Parathyroid adenoma (tissue), 2 donors: ENCODE measurements around the gene YOD1.

Experiments
- H2AFZ ChIP-seq: fragments of 300-600 bp; sonication (generic); one replicate; pipeline ENCODE4 v1.7.0; 2017; ENCODE audit warnings: antibody characterized with exemption, mild to moderate bottlenecking
- H3K27ac ChIP-seq: fragments of 300-600 bp; sonication (generic); one replicate; pipeline ENCODE4 v1.7.0; 2017
- H3K27me3 ChIP-seq: fragments of 300-600 bp; sonication (generic); one replicate; pipeline ENCODE4 v1.7.0; 2017; ENCODE audit warnings: low read length; ENCODE audit not compliant: control insufficient read depth, insufficient read depth
- H3K36me3 ChIP-seq: fragments of 300-600 bp; sonication (generic); one replicate; pipeline ENCODE4 v1.7.0; 2017; ENCODE audit warnings: low read length; ENCODE audit not compliant: control insufficient read depth, insufficient read depth
- H3K4me1 ChIP-seq: fragments of 300-600 bp; sonication (generic); one replicate; pipeline ENCODE4 v1.7.0; 2017; ENCODE audit warnings: control low read depth
- H3K4me2 ChIP-seq: fragments of 300-600 bp; sonication (generic); one replicate; pipeline ENCODE4 v1.7.0; 2017; ENCODE audit warnings: low read length
- H3K4me3 ChIP-seq: fragments of 300-600 bp; sonication (generic); one replicate; pipeline ENCODE4 v1.7.0; 2017; ENCODE audit warnings: low read depth, low read length
- H3K79me2 ChIP-seq: fragments of 300-600 bp; sonication (generic); one replicate; pipeline ENCODE4 v1.7.0; 2017; ENCODE audit warnings: control low read depth
- H3K9ac ChIP-seq: fragments of 300-600 bp; sonication (generic); one replicate; pipeline ENCODE4 v1.7.0; 2017; ENCODE audit warnings: mild to moderate bottlenecking
- H3K9me3 ChIP-seq: fragments of 300-600 bp; sonication (generic); one replicate; pipeline ENCODE4 v1.7.0; 2017; ENCODE audit warnings: low read length; ENCODE audit not compliant: control insufficient read depth
- CTCF ChIP-seq: fragments of 300-600 bp; sonication (generic); IDR thresholded peaks from one replicate; pipeline ENCODE4 v1.7.0; 2017; ENCODE audit warnings: antibody characterized with exemption, mild to moderate bottlenecking
- donor health status: primary hyperparathyroidism.

The YOD1 gene

GRCh38 chr1:207022996-207023679 lies 27.9 kb downstream of the YOD1 start:
- no peaks in the 10 kb centered on the region for H3K36me3 ChIP-seq
- no peak overlapping the region for H2AFZ ChIP-seq
- H3K27ac ChIP-seq: no peak overlapping the region
- H3K9me3 ChIP-seq: no peaks in the 10 kb centered on the region
- H3K27me3 ChIP-seq: no peaks in the 10 kb centered on the region
- no peak overlapping the region for H3K4me3 ChIP-seq
- no peaks in the 10 kb centered on the region for H3K79me2 ChIP-seq
- no peak overlapping the region for H3K9ac ChIP-seq
- no peaks in the 10 kb centered on the region for H3K4me1 ChIP-seq
- TF ChIP-seq CTCF: no peak
- H3K4me2 ChIP-seq: no peak overlapping the region

DNA sequence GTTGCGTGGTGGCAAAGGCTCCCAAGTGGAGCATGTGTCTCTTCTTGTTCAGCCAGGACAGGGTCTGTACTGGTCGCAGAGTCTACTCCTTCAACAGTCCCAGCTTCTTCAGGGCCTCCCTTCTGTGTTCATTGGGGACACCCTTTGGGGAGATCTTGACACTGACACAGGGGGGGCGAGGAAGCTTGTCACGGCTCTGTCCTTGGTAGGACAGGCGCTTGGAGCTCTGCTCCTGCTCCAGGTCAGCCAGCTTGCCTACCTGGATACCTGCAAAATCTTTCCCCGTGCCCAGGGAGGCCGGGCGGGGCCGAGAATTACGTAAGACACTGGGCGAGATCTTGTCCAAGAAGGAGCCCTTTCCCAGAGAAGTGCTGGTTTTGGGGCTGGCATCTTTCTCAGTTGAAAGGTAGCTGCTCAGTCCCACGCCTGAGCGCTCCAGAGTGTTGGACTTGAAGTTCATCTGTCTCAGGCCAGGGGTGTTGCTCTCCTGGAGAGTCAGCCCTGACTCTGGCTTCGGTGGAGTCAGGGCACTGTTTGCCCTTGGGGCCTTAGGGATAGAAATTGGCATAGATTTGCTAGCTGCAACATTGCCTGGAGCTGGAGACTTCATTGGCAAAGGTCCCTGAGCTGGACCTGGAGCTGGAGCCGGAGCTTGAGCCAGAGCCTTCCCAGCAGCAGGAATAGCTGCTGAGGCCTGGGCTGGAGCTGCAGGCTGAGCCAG lies 29.0 kb downstream of the YOD1 start:
- H3K4me3 ChIP-seq: no peak overlapping the region
- no peaks in the 10 kb centered on the region for H3K36me3 ChIP-seq
- no peaks in the 10 kb centered on the region for H3K27me3 ChIP-seq
- no peak overlapping the region for H3K9ac ChIP-seq
- H3K4me1 ChIP-seq: no peaks in the 10 kb centered on the region
- no peak overlapping the region for H3K4me2 ChIP-seq
- H3K9me3 ChIP-seq: no peaks in the 10 kb centered on the region
- no peaks in the 10 kb centered on the region for H3K79me2 ChIP-seq
- H2AFZ ChIP-seq: no peak overlapping the region
- no peak overlapping the region for H3K27ac ChIP-seq
- no peak for TF ChIP-seq CTCF

GRCh38 chr1:207021139-207021861 lies 29.7 kb downstream of the YOD1 start:
- TF ChIP-seq CTCF: no peak
- H3K4me1 ChIP-seq: no peaks in the 10 kb centered on the region
- no peak overlapping the region for H2AFZ ChIP-seq
- H3K9ac ChIP-seq: no peak overlapping the region
- H3K36me3 ChIP-seq: no peaks in the 10 kb centered on the region
- H3K27ac ChIP-seq: no peak overlapping the region
- no peaks in the 10 kb centered on the region for H3K9me3 ChIP-seq
- no peaks in the 10 kb centered on the region for H3K27me3 ChIP-seq
- H3K4me2 ChIP-seq: no peak overlapping the region
- H3K4me3 ChIP-seq: no peak overlapping the region
- no peaks in the 10 kb centered on the region for H3K79me2 ChIP-seq

- Histone ChIP-seq H3K27ac (no peak overlapping the region), H3K4me2 (no peak overlapping the region), H2AFZ (no peak overlapping the region), H3K36me3 (no peaks in the 10 kb centered on the region), H3K79me2 (no peaks in the 10 kb centered on the region), H3K9me3 (no peaks in the 10 kb centered on the region), H3K4me3 (no peak overlapping the region), H3K9ac (no peak overlapping the region), H3K4me1 (no peaks in the 10 kb centered on the region), H3K27me3 (no peaks in the 10 kb centered on the region)
- TF ChIP-seq CTCF: no peak
Measured at GRCh38 chr1:207020709-207021107, 30.3 kb downstream of the YOD1 start.
